Ascending aorta (tissue), 2 donors: ENCODE results near the gene SKIL. TPM values are rescaled to one million over a fixed set of nuclear protein-coding genes. Genes with fewer than 3 reads are reported as not detected.

Experiments used
- DNase-seq, 2 donors: peaks; one replicate each; pipeline ENCODE4 v3.0.0-alpha.2; 2019; ENCODE audit warnings: low spot score in 2 of 2
- H3K27ac ChIP-seq, 2 donors: fragments of 200-600 bp; sonication (generic); one replicate each; pipeline ENCODE4 v1.5.1; 2016 to 2017; ENCODE audit warnings: mild to moderate bottlenecking in 1 of 2
- H3K27me3 ChIP-seq: fragments of 200-600 bp; sonication (generic); one replicate; pipeline ENCODE4 v1.5.1; 2017
- H3K36me3 ChIP-seq, 2 donors: fragments of 200-600 bp; sonication (generic); one replicate each; pipeline ENCODE4 v1.5.1; 2016
- H3K4me1 ChIP-seq, 2 donors: fragments of 200-600 bp; sonication (generic); one replicate each; pipeline ENCODE4 v1.5.1; 2016 to 2017; ENCODE audit warnings: mild to moderate bottlenecking in 1 of 2
- H3K4me3 ChIP-seq, 2 donors: fragments of 200-600 bp; sonication (generic); one replicate each; pipeline ENCODE4 v1.5.1; 2016 to 2017; ENCODE audit warnings: mild to moderate bottlenecking in 1 of 2
- H3K9me3 ChIP-seq, 2 donors: fragments of 200-600 bp; sonication (generic); one replicate each; pipeline ENCODE4 v1.5.1; 2016
- intact Hi-C: fragments of 100-400 bp; cut with DNase I; formaldehyde crosslinking; loops from one replicate; pipeline ENCODE4 v1.15.1; 2023
- total RNA-seq: library from RNA; depleted of rRNA; stranded (reverse); fragments of >200 nt; gene quantifications from one replicate; pipeline ENCODE4 v1.1.0, GENCODE V29; 2016
- TF ChIP-seq, protein P1 (sequence below), 3 experiments: fragments of 200-600 bp in 2 of 3; fragments of 450-650 bp in 1 of 3; sonication (generic) in 2 of 3; IDR thresholded peaks; one replicate each; pipeline ENCODE4 v1.5.1; 2016 to 2019; ENCODE audit warnings: antibody characterized with exemption in 3 of 3, mild to moderate bottlenecking in 1 of 3, moderate library complexity in 1 of 3

The SKIL gene
- total RNA-seq, 1 donor from 2014 or later: 30.2 TPM

- TF ChIP-seq, protein P1, sequence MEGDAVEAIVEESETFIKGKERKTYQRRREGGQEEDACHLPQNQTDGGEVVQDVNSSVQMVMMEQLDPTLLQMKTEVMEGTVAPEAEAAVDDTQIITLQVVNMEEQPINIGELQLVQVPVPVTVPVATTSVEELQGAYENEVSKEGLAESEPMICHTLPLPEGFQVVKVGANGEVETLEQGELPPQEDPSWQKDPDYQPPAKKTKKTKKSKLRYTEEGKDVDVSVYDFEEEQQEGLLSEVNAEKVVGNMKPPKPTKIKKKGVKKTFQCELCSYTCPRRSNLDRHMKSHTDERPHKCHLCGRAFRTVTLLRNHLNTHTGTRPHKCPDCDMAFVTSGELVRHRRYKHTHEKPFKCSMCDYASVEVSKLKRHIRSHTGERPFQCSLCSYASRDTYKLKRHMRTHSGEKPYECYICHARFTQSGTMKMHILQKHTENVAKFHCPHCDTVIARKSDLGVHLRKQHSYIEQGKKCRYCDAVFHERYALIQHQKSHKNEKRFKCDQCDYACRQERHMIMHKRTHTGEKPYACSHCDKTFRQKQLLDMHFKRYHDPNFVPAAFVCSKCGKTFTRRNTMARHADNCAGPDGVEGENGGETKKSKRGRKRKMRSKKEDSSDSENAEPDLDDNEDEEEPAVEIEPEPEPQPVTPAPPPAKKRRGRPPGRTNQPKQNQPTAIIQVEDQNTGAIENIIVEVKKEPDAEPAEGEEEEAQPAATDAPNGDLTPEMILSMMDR (IDR thresholded peaks at IDR 0.05): no peak
- Histone ChIP-seq H3K36me3 (no peaks in the 10 kb centered on the region), H3K9me3 (no peaks in the 10 kb centered on the region), H3K27ac (no peak overlapping the region), H3K4me3 (no peak overlapping the region), H3K27me3 (no peaks in the 10 kb centered on the region), H3K4me1 (no peaks in the 10 kb centered on the region)
- no peak for DNase-seq
- intact Hi-C loops: no loop called here
Observed at GRCh38 chr3:170346481-170347392, 10.8 kb upstream of the SKIL start.

DNA sequence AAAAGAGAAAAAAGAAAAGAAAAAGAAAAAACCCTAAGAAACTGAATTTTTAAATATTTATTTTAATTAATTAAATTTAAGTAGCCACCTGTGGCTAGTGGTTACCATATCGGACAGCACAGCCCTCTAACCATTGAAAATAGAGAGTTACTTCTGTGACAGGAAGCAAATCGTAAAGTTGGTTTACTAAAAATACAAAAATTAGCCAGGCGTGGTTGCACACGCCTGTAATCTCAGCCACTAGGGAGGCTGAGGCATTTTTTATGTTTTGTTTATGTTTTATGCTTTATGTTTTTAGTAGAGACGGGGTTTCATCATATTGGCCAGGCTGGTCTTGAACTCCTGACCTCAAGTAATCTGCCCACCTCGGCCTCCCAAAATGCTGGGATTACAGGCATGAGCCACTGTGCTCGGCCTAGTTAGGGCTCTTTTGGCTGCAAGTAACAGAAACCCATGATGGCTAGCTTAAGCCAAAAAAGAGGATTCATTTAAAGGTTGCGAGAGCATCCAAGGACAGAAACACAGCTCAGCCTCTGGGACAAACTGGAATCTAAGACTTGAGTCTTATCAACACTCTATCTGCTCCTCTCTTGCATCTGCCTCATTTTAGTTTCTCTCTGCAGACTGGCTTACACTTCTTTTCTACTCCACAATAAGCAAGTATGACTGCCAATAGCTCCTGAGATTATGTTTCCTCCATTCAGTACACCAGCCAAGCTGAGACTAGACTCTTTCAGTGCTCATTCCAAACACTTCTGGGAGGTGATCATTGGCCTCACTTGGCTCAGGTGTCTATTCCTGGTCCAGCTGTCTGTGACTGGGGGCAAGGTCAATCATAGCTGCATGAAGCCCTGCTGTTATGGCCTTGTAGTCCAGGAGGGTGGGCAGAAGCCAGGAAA, 6.8 kb upstream of the SKIL start:
- TF ChIP-seq, protein P1 (IDR thresholded peaks at IDR 0.05): no peak
- H3K27ac ChIP-seq: no peak overlapping the region
- DNase-seq: no peak
- no peaks in the 10 kb centered on the region for H3K9me3 ChIP-seq
- H3K27me3 ChIP-seq: no peaks in the 10 kb centered on the region
- intact Hi-C loops: loop anchor here (10.0 kb wide), 1 partner anchor 1026 kb away; no protein-coding TSS in a partner anchor
- no peak overlapping the region for H3K4me3 ChIP-seq
- H3K4me1 ChIP-seq: peaks cover 0 to 5% of the 10 kb centered on the region in 2 donors
- no peaks in the 10 kb centered on the region for H3K36me3 ChIP-seq

DNA sequence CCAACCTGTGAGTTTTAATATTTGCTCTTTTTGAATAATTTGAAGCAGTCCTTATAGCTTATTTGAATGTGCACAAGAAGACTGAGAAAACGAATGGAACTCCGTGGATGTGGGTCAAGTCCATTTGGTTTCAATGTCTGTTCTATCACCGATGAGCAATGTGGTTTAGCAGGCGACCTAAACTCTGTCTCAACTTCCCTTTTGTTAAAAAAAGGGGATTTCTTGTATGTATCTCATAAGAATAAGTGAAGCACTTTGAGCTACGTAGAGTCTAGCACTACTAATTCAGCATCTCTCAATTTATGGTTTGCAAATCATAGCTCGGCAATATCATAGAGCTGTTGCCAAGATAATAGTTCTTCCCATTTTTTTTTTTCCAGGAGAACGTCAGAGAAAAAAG, 4.6 kb upstream of the SKIL start:
- H3K4me1 ChIP-seq: peaks cover 2 to 6% of the 10 kb centered on the region in 2 donors
- intact Hi-C loops: loop anchor here (10.0 kb wide), 1 partner anchor 1028 kb away; no protein-coding TSS in a partner anchor
- H3K9me3 ChIP-seq: no peaks in the 10 kb centered on the region
- H3K4me3 ChIP-seq: no peak overlapping the region
- DNase-seq: no peak
- H3K36me3 ChIP-seq: no peaks in the 10 kb centered on the region
- H3K27me3 ChIP-seq: no peaks in the 10 kb centered on the region
- TF ChIP-seq, protein P1 (IDR thresholded peaks at IDR 0.05): no peak
- H3K27ac ChIP-seq: no peak overlapping the region

GRCh38 chr3:170353485-170353884, 4.0 kb upstream of the SKIL start:
- intact Hi-C loops: loop anchor here (10.0 kb wide), 1 partner anchor 1029 kb away; no protein-coding TSS in a partner anchor
- Histone ChIP-seq H3K27me3 (no peaks in the 10 kb centered on the region), H3K4me3 (no peak overlapping the region), H3K9me3 (no peaks in the 10 kb centered on the region), H3K27ac (no peak overlapping the region), H3K36me3 (no peaks in the 10 kb centered on the region), H3K4me1 (peaks cover 2 to 6% of the 10 kb centered on the region in 2 donors)
- TF ChIP-seq, protein P1 (IDR thresholded peaks at IDR 0.05): no peak
- DNase-seq: no peak

DNA sequence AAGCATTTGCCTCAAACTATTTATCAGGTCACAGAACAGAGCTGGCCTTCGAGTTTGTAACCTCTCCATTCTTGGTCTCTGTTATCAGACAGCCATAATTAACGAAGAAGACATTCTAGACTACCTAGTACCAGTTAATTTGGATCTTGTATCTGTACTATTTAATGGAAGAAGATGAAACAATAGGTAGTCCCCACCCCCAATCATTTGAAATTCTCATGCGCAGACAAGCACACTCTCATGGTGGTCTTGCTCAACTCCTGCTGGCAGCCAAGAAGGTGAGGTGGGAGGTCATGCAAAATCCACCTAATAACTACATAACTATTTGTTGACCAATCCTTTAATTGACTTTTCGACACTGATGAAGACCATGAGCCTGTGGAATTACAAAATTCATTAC, 2.8 kb upstream of the SKIL start:
- intact Hi-C loops: loop anchor here (5.0 to 10.0 kb wide), 3 partner anchors 518 to 1030 kb away; partner anchors contain the start of gene RPL22L1
- DNase-seq: no peak

More for the DNA sequence above, 2.8 kb upstream of the SKIL start:
- no peak overlapping the region for H3K27ac ChIP-seq
- TF ChIP-seq, protein P1 (IDR thresholded peaks at IDR 0.05): no peak
- no peak overlapping the region for H3K4me3 ChIP-seq
- no peaks in the 10 kb centered on the region for H3K9me3 ChIP-seq
- peaks cover 8 to 9% of the 10 kb centered on the region in 2 donors for H3K4me1 ChIP-seq
- peaks cover 0 to 3% of the 10 kb centered on the region in 2 donors for H3K36me3 ChIP-seq
- no peaks in the 10 kb centered on the region for H3K27me3 ChIP-seq
